Mesendoderm (in vitro differentiated cells): ENCODE data around the gene RCOR2.

Experiments
- DNase-seq: peaks from one replicate; pipeline ENCODE4 v3.0.0; 2013
- H2AK5ac ChIP-seq: 2 replicates; pipeline ENCODE4 v1.6.1; 2013; ENCODE audit warnings: low read length, inconsistent platforms
- H2BK120ac ChIP-seq: 2 replicates; pipeline ENCODE4 v1.6.1; 2013; ENCODE audit warnings: low read depth, mild to moderate bottlenecking, low read length, moderate library complexity, mixed read lengths
- H2BK15ac ChIP-seq: replicated peaks from 2 replicates; pipeline ENCODE4 v1.6.1; 2013; ENCODE audit warnings: low read depth, mild to moderate bottlenecking, moderate library complexity
- H2BK5ac ChIP-seq: 2 replicates; pipeline ENCODE4 v1.6.1; 2013; ENCODE audit warnings: low read length, inconsistent platforms
- H3K18ac ChIP-seq: 2 replicates; pipeline ENCODE4 v1.6.1; 2013; ENCODE audit warnings: mild to moderate bottlenecking, low read length, mixed read lengths
- H3K23ac ChIP-seq: one replicate; pipeline ENCODE4 v1.6.1; 2013; ENCODE audit warnings: low read length
- H3K27ac ChIP-seq: 2 replicates; pipeline ENCODE4 v1.5.1; 2013; ENCODE audit warnings: low read depth, mild to moderate bottlenecking, inconsistent platforms, low read length, moderate library complexity
- H3K27me3 ChIP-seq: 2 replicates; pipeline ENCODE4 v1.6.1; 2013; ENCODE audit warnings: low read length, control low read depth, mild to moderate bottlenecking, inconsistent platforms; ENCODE audit not compliant: insufficient read depth, poor library complexity
- H3K36me3 ChIP-seq: 2 replicates; pipeline ENCODE4 v1.6.1; 2013; ENCODE audit warnings: low read length, inconsistent platforms; ENCODE audit not compliant: control insufficient read depth, insufficient read depth
- H3K4ac ChIP-seq: one replicate; pipeline ENCODE4 v1.6.1; 2013; ENCODE audit warnings: low read depth, mild to moderate bottlenecking, low read length, moderate library complexity
- H3K4me1 ChIP-seq: 2 replicates; pipeline ENCODE4 v1.6.1; 2013; ENCODE audit warnings: low read depth, low read length, inconsistent platforms; ENCODE audit not compliant: control insufficient read depth
- H3K4me2 ChIP-seq: 2 replicates; pipeline ENCODE4 v1.6.1; 2013; ENCODE audit warnings: low read length
- H3K4me3 ChIP-seq: 2 replicates; pipeline ENCODE4 v1.5.1; 2013; ENCODE audit warnings: mild to moderate bottlenecking, low read length
- H3K56ac ChIP-seq: one replicate; pipeline ENCODE4 v1.6.1; 2013; ENCODE audit warnings: low read length
- H3K79me1 ChIP-seq: 2 replicates; pipeline ENCODE4 v1.6.1; 2013; ENCODE audit warnings: low read length, inconsistent platforms
- H3K79me2 ChIP-seq: 2 replicates; pipeline ENCODE4 v1.6.1; 2013; ENCODE audit warnings: mild to moderate bottlenecking, low read length; ENCODE audit not compliant: control insufficient read depth, insufficient read depth
- H3K9ac ChIP-seq: 2 replicates; pipeline ENCODE4 v1.6.1; 2013; ENCODE audit warnings: low read length, inconsistent platforms
- H4K5ac ChIP-seq: one replicate; pipeline ENCODE4 v1.6.1; 2013; ENCODE audit warnings: low read length
- H4K8ac ChIP-seq: one replicate; pipeline ENCODE4 v1.6.1; 2013; ENCODE audit warnings: low read depth, mild to moderate bottlenecking, control low read depth, low read length, moderate library complexity
- WGBS: extraction: QIAGEN DNeasy Blood & Tissue Kit; methylation state at CpG from one replicate; pipeline ENCODE4 v1.1.7; 2013; ENCODE audit warnings: low lambda C conversion rate, missing lambda C conversion rate; ENCODE audit not compliant: insufficient coverage; ENCODE audit errors: extremely low coverage; 5-methylcytosine and 5-hydroxymethylcytosine counted together

The RCOR2 gene

GRCh38 chr11:63893355-63893754 is 23.6 kb downstream of the RCOR2 start:
- Histone ChIP-seq H3K27ac (no peak overlapping the region), H3K36me3 (peaks cover 5% of the 10 kb centered on the region), H3K4me3 (no peak overlapping the region), H3K18ac (no peak overlapping the region), H2BK5ac (no peak overlapping the region), H4K8ac (no peak overlapping the region), H3K4me1 (peaks cover 7% of the 10 kb centered on the region), H3K4ac (no peak overlapping the region), H3K9ac (no peak overlapping the region), H3K79me1 (peaks cover 31% of the 10 kb centered on the region), H3K79me2 (peaks cover 41% of the 10 kb centered on the region), H2AK5ac (no peak overlapping the region), H3K56ac (no peak overlapping the region), H4K5ac (no peak overlapping the region), H2BK120ac (no peak overlapping the region), H3K4me2 (no peak overlapping the region), H2BK15ac (no peak overlapping the region), H3K23ac (no peak overlapping the region), H3K27me3 (no peaks in the 10 kb centered on the region)
- no peak for DNase-seq
- WGBS = no CpG with 5 or more reads among the region's 6 CpGs

GRCh38 chr11:63892228-63892627 is 24.7 kb downstream of the RCOR2 start:
- peaks cover 13% of the 10 kb centered on the region for H3K4me1 ChIP-seq
- no peak overlapping the region for H4K5ac ChIP-seq
- H2AK5ac ChIP-seq = no peak overlapping the region
- H3K4ac ChIP-seq = no peak overlapping the region
- WGBS = no CpG with 5 or more reads among the region's 3 CpGs
- no peak overlapping the region for H3K9ac ChIP-seq
- peaks cover 5% of the 10 kb centered on the region for H3K36me3 ChIP-seq
- no peak overlapping the region for H3K56ac ChIP-seq
- H2BK120ac ChIP-seq = no peak overlapping the region
- no peak overlapping the region for H3K4me3 ChIP-seq
- H3K79me2 ChIP-seq = peaks cover 41% of the 10 kb centered on the region
- no peak overlapping the region for H2BK15ac ChIP-seq
- H3K4me2 ChIP-seq = no peak overlapping the region
- no peak for DNase-seq
- no peak overlapping the region for H3K23ac ChIP-seq
- peaks cover 31% of the 10 kb centered on the region for H3K79me1 ChIP-seq
- no peak overlapping the region for H3K27ac ChIP-seq
- H2BK5ac ChIP-seq = no peak overlapping the region
- no peaks in the 10 kb centered on the region for H3K27me3 ChIP-seq
- no peak overlapping the region for H4K8ac ChIP-seq
- H3K18ac ChIP-seq = no peak overlapping the region

- peaks cover 19% of the 10 kb centered on the region for H3K4me1 ChIP-seq
- no peak overlapping the region for H3K4ac ChIP-seq
- no peak overlapping the region for H4K8ac ChIP-seq
- H3K4me3 ChIP-seq = no peak overlapping the region
- no peak overlapping the region for H4K5ac ChIP-seq
- no peak for DNase-seq
- no peak overlapping the region for H3K18ac ChIP-seq
- H3K23ac ChIP-seq = no peak overlapping the region
- H3K4me2 ChIP-seq = no peak overlapping the region
- no peak overlapping the region for H2BK120ac ChIP-seq
- WGBS = no CpG with 5 or more reads among the region's 7 CpGs
- no peak overlapping the region for H2BK5ac ChIP-seq
- H3K27ac ChIP-seq = no peak overlapping the region
- no peak overlapping the region for H2BK15ac ChIP-seq
- no peak overlapping the region for H3K9ac ChIP-seq
- H3K79me2 ChIP-seq = peaks cover 42% of the 10 kb centered on the region
- H2AK5ac ChIP-seq = no peak overlapping the region
- no peaks in the 10 kb centered on the region for H3K27me3 ChIP-seq
- no peaks in the 10 kb centered on the region for H3K36me3 ChIP-seq
- no peak overlapping the region for H3K56ac ChIP-seq
- H3K79me1 ChIP-seq = peaks cover 31% of the 10 kb centered on the region
Measured at GRCh38 chr11:63890368-63890767, 26.6 kb downstream of the RCOR2 start.

GRCh38 chr11:63889344-63889743 is 27.6 kb downstream of the RCOR2 start:
- H2BK120ac ChIP-seq = no peak overlapping the region
- no peaks in the 10 kb centered on the region for H3K36me3 ChIP-seq
- no peaks in the 10 kb centered on the region for H3K27me3 ChIP-seq
- H3K4ac ChIP-seq = no peak overlapping the region
- no peak overlapping the region for H2BK15ac ChIP-seq
- peaks cover 19% of the 10 kb centered on the region for H3K4me1 ChIP-seq
- peaks cover 51% of the 10 kb centered on the region for H3K79me2 ChIP-seq
- H3K56ac ChIP-seq = peak overlapping the region; percentile 94
- no CpG with 5 or more reads among the region's 6 CpGs for WGBS
- H3K4me2 ChIP-seq = no peak overlapping the region
- no peak overlapping the region for H3K27ac ChIP-seq
- no peak overlapping the region for H3K23ac ChIP-seq
- no peak overlapping the region for H2AK5ac ChIP-seq
- H3K9ac ChIP-seq = no peak overlapping the region
- no peak overlapping the region for H4K5ac ChIP-seq
- H3K4me3 ChIP-seq = no peak overlapping the region
- H2BK5ac ChIP-seq = no peak overlapping the region
- no peak for DNase-seq
- no peak overlapping the region for H3K18ac ChIP-seq
- H4K8ac ChIP-seq = no peak overlapping the region
- peaks cover 32% of the 10 kb centered on the region for H3K79me1 ChIP-seq

GRCh38 chr11:63888170-63889086 is 28.5 kb downstream of the RCOR2 start:
- H3K4me1 ChIP-seq = peaks cover 19% of the 10 kb centered on the region
- peak overlapping the region; percentile 94 for H3K56ac ChIP-seq
- peak overlapping the region; percentile 90 for H2BK5ac ChIP-seq
- no peak overlapping the region for H3K4me3 ChIP-seq
- no peak overlapping the region for H2BK15ac ChIP-seq
- H3K79me1 ChIP-seq = peaks cover 37% of the 10 kb centered on the region
- no peaks in the 10 kb centered on the region for H3K27me3 ChIP-seq
- WGBS = no CpG with 5 or more reads among the region's 25 CpGs
- H4K5ac ChIP-seq = no peak overlapping the region
- H3K36me3 ChIP-seq = no peaks in the 10 kb centered on the region
- H3K4ac ChIP-seq = peak overlapping the region; percentile 21
- peak overlapping the region; percentile 57 for H3K4me2 ChIP-seq
- H3K9ac ChIP-seq = peak overlapping the region; percentile 80
- peak overlapping the region; percentile 7 for H3K18ac ChIP-seq
- H4K8ac ChIP-seq = no peak overlapping the region
- peak; percentile 90 for DNase-seq
- peak overlapping the region; percentile 45 for H3K27ac ChIP-seq
- peak overlapping the region; percentile 37 for H3K23ac ChIP-seq
- H3K79me2 ChIP-seq = peaks cover 51% of the 10 kb centered on the region
- no peak overlapping the region for H2BK120ac ChIP-seq
- H2AK5ac ChIP-seq = peak overlapping the region; percentile 77
